AG09319 (cell line): ENCODE results near the gene UBALD1.

Experiments
- DNase-seq: peaks from one replicate; pipeline ENCODE4 v3.0.0-alpha.2; 2010; ENCODE audit warnings: low read depth; ENCODE audit errors: extremely low read depth
- CTCF ChIP-seq: IDR thresholded peaks from 2 replicates; pipeline ENCODE4 v1.5.1; 2011; ENCODE audit warnings: low read depth, mild to moderate bottlenecking, inconsistent platforms, low read length, moderate library complexity

Gene UBALD1

DNA sequence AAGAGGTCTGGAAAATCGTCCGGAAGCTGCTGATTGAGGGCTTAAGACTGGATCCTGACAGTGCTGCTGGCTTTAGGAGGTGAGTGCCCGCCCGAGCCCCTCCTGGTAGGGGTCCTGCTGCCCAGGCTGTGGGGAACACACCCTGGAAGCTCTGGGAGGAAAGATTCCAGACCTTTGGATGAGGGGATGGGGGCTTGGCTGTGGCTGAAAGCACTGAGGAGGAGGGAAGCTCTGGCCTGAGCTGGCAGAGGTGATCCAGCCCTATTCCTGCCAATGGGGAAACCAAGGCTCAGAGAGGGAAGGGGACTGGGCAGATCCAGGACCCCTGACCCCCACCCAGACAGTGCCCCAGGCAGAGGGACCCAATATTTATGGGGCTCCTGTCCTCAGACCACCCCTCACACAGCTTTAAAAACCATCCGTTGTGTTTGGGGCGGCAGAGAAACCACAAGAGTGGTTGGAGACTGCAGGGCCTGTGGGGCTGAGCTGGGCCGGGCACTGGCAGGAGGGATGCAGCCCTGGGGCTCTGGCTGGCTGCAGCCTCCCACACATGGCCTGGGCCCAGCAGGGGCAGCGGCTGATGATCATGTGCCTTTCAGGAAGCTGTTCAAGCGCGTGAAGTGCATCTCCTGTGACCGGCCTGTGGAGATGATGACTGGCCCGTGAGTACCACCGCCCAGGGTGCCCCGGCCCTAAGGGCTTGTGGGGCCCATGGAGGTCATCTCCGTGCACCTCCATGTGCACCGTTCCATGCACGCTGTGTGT, 22.8 kb downstream of the UBALD1 start:
- DNase-seq, result no peak
- TF ChIP-seq CTCF, result no peak

DNA sequence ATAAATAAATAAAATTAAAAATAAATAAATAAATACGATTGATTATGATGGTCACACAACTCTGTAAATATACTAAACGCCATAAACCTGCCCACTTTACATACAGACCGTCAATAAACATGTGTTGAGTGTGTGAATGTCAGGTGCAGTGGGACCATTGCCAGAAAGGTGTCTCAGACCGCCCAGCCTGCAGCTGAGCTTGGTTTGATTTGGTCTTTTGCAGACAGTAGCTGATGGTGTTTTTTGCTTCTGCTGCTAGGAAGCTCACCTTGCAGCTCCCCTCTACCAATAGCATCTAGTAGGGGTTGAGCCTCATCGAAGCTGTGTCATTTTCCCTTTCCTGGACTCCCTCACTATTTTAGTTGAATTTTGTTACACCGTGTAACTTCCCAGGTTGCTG, 23.5 kb downstream of the UBALD1 start:
- TF ChIP-seq CTCF, result no peak
- DNase-seq, result no peak

DNA sequence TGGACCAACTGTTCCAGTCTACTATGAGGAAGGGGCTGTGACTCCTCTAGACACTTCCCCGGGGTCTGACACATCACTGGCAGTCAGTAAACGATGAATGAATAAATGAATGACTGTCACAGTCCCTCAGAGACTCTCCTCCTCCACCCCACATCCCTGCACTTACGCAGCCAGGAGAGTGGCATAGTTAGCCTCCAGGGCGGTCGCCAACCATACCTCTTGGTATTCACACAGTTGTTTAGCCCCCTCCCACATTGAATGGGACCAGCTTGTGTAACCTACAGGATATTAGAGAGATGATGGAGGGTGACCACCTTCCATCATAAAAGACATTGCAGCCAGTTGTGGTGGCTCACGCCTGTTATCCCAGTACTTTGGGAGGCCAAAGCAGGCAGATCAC, 25.7 kb downstream of the UBALD1 start:
- no peak for DNase-seq
- TF ChIP-seq CTCF, result no peak

DNA sequence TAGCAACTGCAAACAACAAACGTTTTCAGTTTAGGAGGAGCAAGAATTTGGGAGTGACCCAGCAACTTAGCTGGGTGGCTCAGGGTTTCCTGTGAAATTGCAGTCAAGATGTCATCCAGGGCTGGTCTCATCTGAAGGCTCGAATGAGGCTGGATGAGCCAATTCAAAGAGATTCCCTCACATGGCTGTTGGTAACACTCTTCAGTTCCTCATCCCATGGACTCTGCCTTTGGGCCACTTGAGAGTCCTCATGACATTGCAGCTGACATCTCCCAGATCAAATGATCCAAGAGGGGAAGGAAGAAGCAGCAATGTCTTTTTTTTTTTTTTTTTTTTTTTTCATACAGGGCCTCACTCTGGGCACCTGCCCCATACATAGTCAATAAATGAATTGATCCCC, 26.3 kb downstream of the UBALD1 start:
- TF ChIP-seq CTCF, result no peak
- no peak for DNase-seq

DNA sequence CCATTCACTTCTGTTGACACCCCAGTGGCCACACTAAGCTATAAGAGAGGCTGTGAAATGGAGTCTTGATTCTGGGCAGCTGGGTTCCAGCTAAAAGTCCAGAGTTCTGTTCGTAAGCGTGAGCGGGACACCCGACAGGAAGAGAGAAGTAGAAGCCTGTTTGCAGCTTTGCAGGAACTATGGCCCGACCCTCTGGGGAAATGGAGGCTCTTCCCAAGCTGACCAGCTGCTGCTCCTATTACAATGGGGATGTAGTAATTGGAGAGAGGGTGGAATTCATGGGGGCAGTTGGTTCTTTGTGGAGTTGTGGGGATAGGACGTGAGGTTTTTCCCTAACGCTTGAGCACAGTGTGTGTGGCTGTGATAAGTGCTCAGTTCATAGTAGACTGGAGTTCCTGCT, 28.4 kb downstream of the UBALD1 start:
- no peak for DNase-seq
- no peak for TF ChIP-seq CTCF

- no peak for TF ChIP-seq CTCF
- DNase-seq, result no peak
Observed at GRCh38 chr16:4583906-4584305, 30.8 kb downstream of the UBALD1 start.

DNA sequence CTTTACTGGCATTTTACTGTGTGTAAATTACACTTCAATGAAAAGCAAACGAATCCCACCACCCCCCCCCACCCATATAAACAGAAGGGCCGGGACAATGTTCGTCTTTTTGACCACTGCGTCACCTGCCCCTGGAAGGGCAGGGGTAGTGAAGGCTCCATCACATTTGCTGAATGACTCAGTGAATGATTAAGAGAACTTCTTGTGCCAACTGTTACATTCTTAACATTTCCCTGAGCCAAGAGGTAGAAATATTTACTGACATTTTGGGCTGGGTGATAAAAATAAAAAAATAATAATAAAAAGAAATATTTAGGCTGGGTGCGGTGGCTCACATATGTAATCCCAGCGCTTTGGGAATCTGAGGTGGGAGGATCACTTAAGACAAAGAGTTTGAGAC, 34.4 kb downstream of the UBALD1 start:
- no peak for TF ChIP-seq CTCF
- DNase-seq, result no peak
